Neural cell (in vitro differentiated cells): ENCODE data around the gene TSR3. TPM values are rescaled to one million over a fixed set of nuclear protein-coding genes. Genes with fewer than 3 reads are reported as not detected.

ENCODE experiments used
- H2AFZ ChIP-seq: fragments of 200-600, 300-800 bp; sonication (generic), shearing (Covaris generic); 2 replicates; pipeline ENCODE4 v1.6.0; 2014; ENCODE audit warnings: low read depth, mild to moderate bottlenecking, antibody characterized with exemption, low read length, moderate library complexity
- H3F3A ChIP-seq: fragments of 200-600 bp; shearing (Covaris generic); 2 replicates; pipeline ENCODE4 v1.6.1; 2016; ENCODE audit warnings: mild to moderate bottlenecking, moderate library complexity, mixed read lengths, antibody characterized with exemption, low read length; ENCODE audit not compliant: insufficient read depth, poor library complexity, severe bottlenecking
- H3K27ac ChIP-seq: fragments of 200-600, 300-800 bp; sonication (generic), shearing (Covaris generic); 2 replicates; pipeline ENCODE4 v1.5.1; 2014; ENCODE audit warnings: mild to moderate bottlenecking, low read length, moderate library complexity
- H3K27me3 ChIP-seq: fragments of 300-800, 200-600 bp; sonication (generic), shearing (Covaris generic); 2 replicates; pipeline ENCODE4 v1.6.0; 2014; ENCODE audit warnings: mild to moderate bottlenecking, low read depth, low read length, moderate library complexity; ENCODE audit not compliant: insufficient read depth
- H3K36me3 ChIP-seq: fragments of 300-800, 200-600 bp; sonication (generic), shearing (Covaris generic); 2 replicates; pipeline ENCODE4 v1.5.1; 2014; ENCODE audit warnings: mild to moderate bottlenecking, antibody characterized with exemption, low read length, moderate library complexity; ENCODE audit not compliant: insufficient read depth
- H3K4me2 ChIP-seq: fragments of 300-800, 200-600 bp; sonication (generic), shearing (Covaris generic); 2 replicates; pipeline ENCODE4 v1.6.0; 2014; ENCODE audit warnings: mild to moderate bottlenecking, low read length
- H3K4me3 ChIP-seq: fragments of 300-800, 200-600 bp; sonication (generic), shearing (Covaris generic); 2 replicates; pipeline ENCODE4 v1.5.1; 2014; ENCODE audit warnings: mild to moderate bottlenecking, low read length, moderate library complexity
- H3K79me2 ChIP-seq: fragments of 200-600 bp; shearing (Covaris generic); replicated peaks from 2 replicates; pipeline ENCODE4 v1.6.0; 2014; ENCODE audit warnings: mild to moderate bottlenecking, low read length, moderate library complexity; ENCODE audit not compliant: insufficient read depth
- H3K9ac ChIP-seq: fragments of 300-800, 200-600 bp; sonication (generic), shearing (Covaris generic); 2 replicates; pipeline ENCODE4 v1.6.1; 2016; ENCODE audit warnings: mild to moderate bottlenecking, low read length, mixed read lengths
- H3K9me2 ChIP-seq: fragments of 200-600 bp; shearing (Covaris generic); 2 replicates; pipeline ENCODE4 v1.6.1; 2016; ENCODE audit warnings: mild to moderate bottlenecking, low read length, mixed read lengths; ENCODE audit not compliant: insufficient read depth
- H3K9me3 ChIP-seq: fragments of 200-600, 300-800 bp; sonication (generic), shearing (Covaris generic); 2 replicates; pipeline ENCODE4 v1.6.1; 2016; ENCODE audit warnings: mild to moderate bottlenecking, mixed run types, low read length, moderate library complexity, mixed read lengths
- H4K20me1 ChIP-seq: fragments of 200-600 bp; shearing (Covaris generic); 2 replicates; pipeline ENCODE4 v1.6.1; 2016; ENCODE audit warnings: mild to moderate bottlenecking, mixed run types; ENCODE audit not compliant: insufficient read depth
- EP300 ChIP-seq: fragments of 450-650 bp; conservative IDR thresholded peaks from 2 replicates; pipeline ENCODE4 v1.6.1; 2014; ENCODE audit warnings: antibody characterized with exemption, mild to moderate bottlenecking, moderate library complexity; ENCODE audit not compliant: poor library complexity, severe bottlenecking
- EZH2 ChIP-seq: fragments of 200-600, 300-800 bp; shearing (Covaris generic), sonication (generic); IDR thresholded peaks from 2 replicates; pipeline ENCODE4 v1.6.1; 2014; ENCODE audit warnings: antibody characterized with exemption, low read length, borderline replicate concordance, mild to moderate bottlenecking; ENCODE audit not compliant: insufficient read depth, poor library complexity, severe bottlenecking
- MXI1 ChIP-seq: fragments of 450-650 bp; conservative IDR thresholded peaks from 2 replicates; pipeline ENCODE4 v1.6.1; 2014; ENCODE audit warnings: antibody characterized with exemption, mild to moderate bottlenecking; ENCODE audit not compliant: poor library complexity, severe bottlenecking
- POLR2AphosphoS5 ChIP-seq: IDR thresholded peaks from 2 replicates; pipeline ENCODE4 v1.6.1; 2012
- RAD21 ChIP-seq: fragments of 450-650 bp; conservative IDR thresholded peaks from 2 replicates; pipeline ENCODE4 v1.6.1; 2014; ENCODE audit warnings: antibody characterized with exemption, mild to moderate bottlenecking, moderate library complexity
- SMC3 ChIP-seq: fragments of 450-650 bp; conservative IDR thresholded peaks from 2 replicates; pipeline ENCODE4 v1.6.1; 2014; ENCODE audit warnings: antibody characterized with exemption, mild to moderate bottlenecking, moderate library complexity; ENCODE audit not compliant: poor library complexity
- TAF1 ChIP-seq: IDR thresholded peaks from 2 replicates; pipeline ENCODE4 v1.6.1; 2012; ENCODE audit warnings: low read depth
- polyA plus RNA-seq: library from polyadenylated mRNA; depleted of rRNA; stranded (reverse); fragments of >200 nt; gene quantifications from 2 replicates; pipeline ENCODE4 v1.2.3, GENCODE V29; 2014
- TF ChIP-seq, protein P1 (sequence below): IDR thresholded peaks from 2 replicates; pipeline ENCODE4 v1.6.1; 2012; ENCODE audit warnings: borderline replicate concordance
- TF ChIP-seq, protein P2 (sequence below): fragments of 450-650 bp; IDR thresholded peaks from 2 replicates; pipeline ENCODE4 v1.5.1; 2014; ENCODE audit warnings: antibody characterized with exemption, mild to moderate bottlenecking, moderate library complexity; ENCODE audit not compliant: poor library complexity, severe bottlenecking

The TSR3 gene
- polyA plus RNA-seq, 1 donor from 2014 or later = 102 TPM

DNA sequence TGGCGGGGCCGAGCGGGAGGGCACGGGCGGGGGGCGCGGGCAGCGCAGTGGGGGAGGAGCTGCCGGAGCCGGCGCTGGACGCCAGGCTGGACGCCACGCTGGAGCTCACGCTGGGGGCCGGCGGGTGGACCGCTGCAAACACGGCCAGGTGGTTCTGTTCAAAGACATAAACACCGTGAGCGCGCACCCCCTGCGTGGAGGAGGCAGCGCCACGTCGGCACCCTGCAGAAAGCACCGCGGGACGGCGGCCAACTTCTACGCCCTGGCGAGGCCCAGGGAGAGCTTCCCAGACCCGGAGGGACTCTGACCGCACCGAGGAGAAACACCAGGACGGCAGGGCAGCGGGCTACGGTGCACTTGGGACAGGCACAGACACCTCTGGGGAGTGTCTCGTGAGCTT lies 33.6 kb upstream of the TSR3 start:
- H3K9me3 ChIP-seq = no peaks in the 10 kb centered on the region
- no peak overlapping the region for H3K4me3 ChIP-seq
- no peak overlapping the region for H3K9ac ChIP-seq
- H3K27me3 ChIP-seq = no peaks in the 10 kb centered on the region
- no peaks in the 10 kb centered on the region for H3F3A ChIP-seq
- H4K20me1 ChIP-seq = no peaks in the 10 kb centered on the region
- no peak overlapping the region for H2AFZ ChIP-seq
- H3K27ac ChIP-seq = no peak overlapping the region
- no peaks in the 10 kb centered on the region for H3K79me2 ChIP-seq
- TF ChIP-seq, protein P1, sequence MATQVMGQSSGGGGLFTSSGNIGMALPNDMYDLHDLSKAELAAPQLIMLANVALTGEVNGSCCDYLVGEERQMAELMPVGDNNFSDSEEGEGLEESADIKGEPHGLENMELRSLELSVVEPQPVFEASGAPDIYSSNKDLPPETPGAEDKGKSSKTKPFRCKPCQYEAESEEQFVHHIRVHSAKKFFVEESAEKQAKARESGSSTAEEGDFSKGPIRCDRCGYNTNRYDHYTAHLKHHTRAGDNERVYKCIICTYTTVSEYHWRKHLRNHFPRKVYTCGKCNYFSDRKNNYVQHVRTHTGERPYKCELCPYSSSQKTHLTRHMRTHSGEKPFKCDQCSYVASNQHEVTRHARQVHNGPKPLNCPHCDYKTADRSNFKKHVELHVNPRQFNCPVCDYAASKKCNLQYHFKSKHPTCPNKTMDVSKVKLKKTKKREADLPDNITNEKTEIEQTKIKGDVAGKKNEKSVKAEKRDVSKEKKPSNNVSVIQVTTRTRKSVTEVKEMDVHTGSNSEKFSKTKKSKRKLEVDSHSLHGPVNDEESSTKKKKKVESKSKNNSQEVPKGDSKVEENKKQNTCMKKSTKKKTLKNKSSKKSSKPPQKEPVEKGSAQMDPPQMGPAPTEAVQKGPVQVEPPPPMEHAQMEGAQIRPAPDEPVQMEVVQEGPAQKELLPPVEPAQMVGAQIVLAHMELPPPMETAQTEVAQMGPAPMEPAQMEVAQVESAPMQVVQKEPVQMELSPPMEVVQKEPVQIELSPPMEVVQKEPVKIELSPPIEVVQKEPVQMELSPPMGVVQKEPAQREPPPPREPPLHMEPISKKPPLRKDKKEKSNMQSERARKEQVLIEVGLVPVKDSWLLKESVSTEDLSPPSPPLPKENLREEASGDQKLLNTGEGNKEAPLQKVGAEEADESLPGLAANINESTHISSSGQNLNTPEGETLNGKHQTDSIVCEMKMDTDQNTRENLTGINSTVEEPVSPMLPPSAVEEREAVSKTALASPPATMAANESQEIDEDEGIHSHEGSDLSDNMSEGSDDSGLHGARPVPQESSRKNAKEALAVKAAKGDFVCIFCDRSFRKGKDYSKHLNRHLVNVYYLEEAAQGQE = no peak
- TF ChIP-seq EZH2 (no peak), TAF1 (no peak), SMC3 (no peak), RAD21 (no peak), EP300 (no peak), POLR2AphosphoS5 (no peak), MXI1 (no peak)
- TF ChIP-seq, protein P2, sequence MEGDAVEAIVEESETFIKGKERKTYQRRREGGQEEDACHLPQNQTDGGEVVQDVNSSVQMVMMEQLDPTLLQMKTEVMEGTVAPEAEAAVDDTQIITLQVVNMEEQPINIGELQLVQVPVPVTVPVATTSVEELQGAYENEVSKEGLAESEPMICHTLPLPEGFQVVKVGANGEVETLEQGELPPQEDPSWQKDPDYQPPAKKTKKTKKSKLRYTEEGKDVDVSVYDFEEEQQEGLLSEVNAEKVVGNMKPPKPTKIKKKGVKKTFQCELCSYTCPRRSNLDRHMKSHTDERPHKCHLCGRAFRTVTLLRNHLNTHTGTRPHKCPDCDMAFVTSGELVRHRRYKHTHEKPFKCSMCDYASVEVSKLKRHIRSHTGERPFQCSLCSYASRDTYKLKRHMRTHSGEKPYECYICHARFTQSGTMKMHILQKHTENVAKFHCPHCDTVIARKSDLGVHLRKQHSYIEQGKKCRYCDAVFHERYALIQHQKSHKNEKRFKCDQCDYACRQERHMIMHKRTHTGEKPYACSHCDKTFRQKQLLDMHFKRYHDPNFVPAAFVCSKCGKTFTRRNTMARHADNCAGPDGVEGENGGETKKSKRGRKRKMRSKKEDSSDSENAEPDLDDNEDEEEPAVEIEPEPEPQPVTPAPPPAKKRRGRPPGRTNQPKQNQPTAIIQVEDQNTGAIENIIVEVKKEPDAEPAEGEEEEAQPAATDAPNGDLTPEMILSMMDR = no peak
- H3K9me2 ChIP-seq = no peaks in the 10 kb centered on the region
- no peaks in the 10 kb centered on the region for H3K36me3 ChIP-seq
- H3K4me2 ChIP-seq = no peak overlapping the region

DNA sequence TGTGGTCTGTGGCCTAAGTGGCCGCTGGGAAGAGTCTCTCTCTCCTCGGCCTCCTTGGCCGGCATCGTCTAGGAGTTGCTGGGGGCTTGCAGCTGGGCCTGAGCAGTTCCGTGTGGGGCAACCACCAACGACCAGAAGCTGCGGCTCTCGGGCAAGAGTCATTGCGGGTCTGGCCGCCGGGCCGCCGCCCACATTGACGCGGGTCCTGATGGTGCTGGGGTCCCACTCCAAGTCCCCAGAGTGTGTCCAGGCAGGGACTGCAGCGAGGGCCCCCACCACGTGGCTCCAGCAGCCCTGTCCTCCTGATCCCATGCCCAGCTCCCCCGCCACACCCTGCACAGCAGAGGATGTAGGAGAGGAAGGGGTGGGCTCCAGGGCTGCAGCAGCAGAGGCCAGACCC lies 31.9 kb upstream of the TSR3 start:
- no peaks in the 10 kb centered on the region for H3K9me3 ChIP-seq
- no peak overlapping the region for H3K27ac ChIP-seq
- H3K27me3 ChIP-seq = no peaks in the 10 kb centered on the region
- no peaks in the 10 kb centered on the region for H4K20me1 ChIP-seq
- H2AFZ ChIP-seq = no peak overlapping the region
- no peaks in the 10 kb centered on the region for H3F3A ChIP-seq
- H3K4me2 ChIP-seq = no peak overlapping the region
- no peaks in the 10 kb centered on the region for H3K79me2 ChIP-seq
- TF ChIP-seq SMC3 (no peak), MXI1 (no peak), EP300 (no peak)
- no peak overlapping the region for H3K9ac ChIP-seq
- no peaks in the 10 kb centered on the region for H3K36me3 ChIP-seq
- H3K9me2 ChIP-seq = no peaks in the 10 kb centered on the region
- H3K4me3 ChIP-seq = no peak overlapping the region
